Kidney (tissue), 14 donors: Measurements from ENCODE around the gene WIZ. TPM values are rescaled to one million over a fixed set of nuclear protein-coding genes. Genes with fewer than 3 reads are reported as not detected.

Source experiments
- DNase-seq, 5 donors: peaks; one replicate each; pipeline ENCODE4 v3.0.0-alpha.2; 2013 to 2020
- FAIRE-seq: peaks from 2 replicates; lab custom pipeline; 2012; peaks lifted over from hg19 to GRCh38; lab: Jason Lieb, UNC
- H3K27ac ChIP-seq, 2 donors: one replicate each; pipeline ENCODE4 v1.7.0; 2013; ENCODE audit warnings: low read depth in 2 of 2, low read length in 2 of 2, inconsistent platforms in 1 of 2
- H3K27me3 ChIP-seq: one replicate; pipeline ENCODE4 v1.7.1; 2013; ENCODE audit warnings: low read length, inconsistent platforms; ENCODE audit not compliant: control insufficient read depth, insufficient read depth
- H3K36me3 ChIP-seq, 3 donors: one replicate each; pipeline versions ENCODE4 v1.7.0 to v1.7.1; 2013; ENCODE audit warnings: low read length in 3 of 3, control low read depth in 1 of 3, inconsistent platforms in 1 of 3; ENCODE audit not compliant: insufficient read depth in 3 of 3, control insufficient read depth in 2 of 3
- H3K4me1 ChIP-seq, 3 donors: one replicate each; pipeline versions ENCODE4 v1.7.0 to v1.7.1; 2013; ENCODE audit warnings: low read length in 3 of 3, inconsistent platforms in 1 of 3, low read depth in 1 of 3; ENCODE audit not compliant: control insufficient read depth in 2 of 3, insufficient read depth in 2 of 3
- H3K4me3 ChIP-seq, 3 donors: one replicate each; pipeline versions ENCODE4 v1.7.0 to v1.8.1; 2013; ENCODE audit warnings: low read length in 3 of 3, control low read depth in 1 of 3, inconsistent platforms in 1 of 3
- H3K9ac ChIP-seq, 3 donors: one replicate each; pipeline versions ENCODE4 v1.7.0 to v1.7.1; 2013; ENCODE audit warnings: low read length in 3 of 3, control low read depth in 1 of 3, inconsistent platforms in 1 of 3
- H3K9me3 ChIP-seq, 3 donors: one replicate each; pipeline versions ENCODE4 v1.7.0 to v1.7.1; 2013; ENCODE audit warnings: low read length in 3 of 3, control low read depth in 1 of 3, inconsistent platforms in 1 of 3; ENCODE audit not compliant: control insufficient read depth in 2 of 3, insufficient read depth in 1 of 3
- intact Hi-C: fragments of 100-400 bp; cut with DNase I; formaldehyde crosslinking; loops from one replicate; pipeline ENCODE4 v1.11.1; 2022
- polyA plus RNA-seq: library from polyadenylated mRNA; stranded (reverse); fragments of 350-450 nt; fragmentation: Illumina TruSeq; extraction: RNeasy Lipid Tissue Mini Kit (QIAGEN cat#74804); gene quantifications from one replicate; pipeline ENCODE4 v1.2.3, GENCODE V29; 2014; ENCODE audit warnings: low read depth, low replicate concordance; ENCODE audit not compliant: insufficient read depth
- total RNA-seq: library from RNA; stranded (reverse); fragmentation: NEBNext Ultra II Directional; extraction: Animal tissue kit (Norgen Biotek cat#: 25700); gene quantifications from one replicate; pipeline ENCODE4 v1.2.1, GENCODE V29; 2021
- TF ChIP-seq, protein P1 (sequence below): IDR thresholded peaks from 3 replicates; pipeline ENCODE4 v1.5.1; 2012; ENCODE audit warnings: mild to moderate bottlenecking, moderate library complexity, borderline replicate concordance; ENCODE audit not compliant: insufficient read depth; ENCODE audit errors: extremely low read depth
- donor health status: control.
- donor health status: control.
- donor health status: control.
- donor health status: control.
- donor health status: control.
- donor health status: DM: yes; HTN: yes; CAD: no.
- donor health status: Normal renal cell carcinoma (clear cell type).

Gene WIZ
- total and polyA plus RNA-seq, 2 donors from 2014 or later = 15.4 to 37.1 TPM

DNA sequence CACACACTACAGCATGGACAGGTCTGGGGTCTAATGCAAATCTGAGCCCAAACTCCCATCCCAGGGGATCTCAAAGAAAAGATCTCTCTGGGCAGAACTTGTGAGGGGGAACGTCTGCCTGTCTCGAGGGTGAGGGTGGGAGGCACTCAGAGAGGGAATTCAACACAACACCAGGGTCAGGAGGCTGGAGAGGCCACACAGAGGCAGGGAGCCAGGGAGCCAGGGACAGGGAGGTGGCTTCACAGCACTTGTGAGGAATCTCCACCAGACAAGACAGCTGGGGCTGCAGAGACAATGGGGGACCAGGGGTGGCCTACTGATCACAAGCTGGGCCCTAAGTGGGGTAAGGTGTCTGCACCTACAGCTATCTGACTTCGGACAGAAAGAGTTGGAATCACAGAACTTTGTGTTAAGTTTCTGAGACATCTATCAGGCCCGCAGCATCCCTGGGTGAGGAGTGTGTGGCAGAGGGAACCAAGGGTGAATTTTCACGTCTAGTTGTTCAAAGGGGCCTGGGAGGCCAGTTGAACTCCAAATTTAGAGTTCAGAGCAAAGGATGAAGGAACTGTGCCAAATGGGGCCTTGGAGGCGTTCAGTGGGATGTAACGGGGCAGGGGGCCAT lies 18.2 kb downstream of the WIZ start:
- peak in 1 of 5 donors; percentile 44 for DNase-seq

DNA sequence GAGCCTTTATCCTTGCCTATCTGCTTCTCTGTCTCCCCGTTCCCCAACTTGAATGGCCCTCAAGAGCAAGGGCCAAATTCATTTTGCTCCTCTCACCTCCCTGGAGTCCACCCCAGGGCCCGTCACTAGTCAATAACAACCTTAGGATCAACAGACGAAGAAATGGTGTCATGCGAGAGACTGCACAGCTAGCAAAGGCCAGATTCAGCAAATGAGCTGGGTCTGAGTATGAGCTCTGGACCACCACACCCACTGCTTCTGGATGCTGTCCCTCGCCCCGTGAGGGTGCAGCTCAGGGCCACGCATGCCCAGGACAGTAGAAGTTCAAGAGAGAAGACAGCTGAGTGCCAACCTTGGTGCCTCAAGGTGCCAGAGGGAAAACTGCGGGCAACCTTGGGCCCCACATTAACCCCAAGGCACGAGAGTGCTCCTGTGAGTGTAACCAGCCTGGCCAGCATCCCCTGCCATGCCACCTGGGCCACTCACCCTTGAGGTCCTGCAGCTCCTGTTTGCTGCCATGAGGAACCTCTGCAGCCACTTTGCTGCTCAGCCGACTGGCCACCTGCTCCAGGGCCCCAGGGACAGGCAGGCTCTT lies 19.1 kb downstream of the WIZ start:
- peak in 1 of 5 donors; percentile 26 for DNase-seq
- Histone ChIP-seq H3K36me3 (peaks cover 0 to 15% (median 6%) of the 10 kb centered on the region in 3 donors), H3K4me3 (no peak overlapping the region), H3K9me3 (no peaks in the 10 kb centered on the region), H3K27ac (no peak overlapping the region), H3K27me3 (no peaks in the 10 kb centered on the region), H3K4me1 (peaks cover 0 to 16% (median 5%) of the 10 kb centered on the region in 3 donors), H3K9ac (no peak overlapping the region)
- intact Hi-C loops = no loop called here
- TF ChIP-seq, protein P1, sequence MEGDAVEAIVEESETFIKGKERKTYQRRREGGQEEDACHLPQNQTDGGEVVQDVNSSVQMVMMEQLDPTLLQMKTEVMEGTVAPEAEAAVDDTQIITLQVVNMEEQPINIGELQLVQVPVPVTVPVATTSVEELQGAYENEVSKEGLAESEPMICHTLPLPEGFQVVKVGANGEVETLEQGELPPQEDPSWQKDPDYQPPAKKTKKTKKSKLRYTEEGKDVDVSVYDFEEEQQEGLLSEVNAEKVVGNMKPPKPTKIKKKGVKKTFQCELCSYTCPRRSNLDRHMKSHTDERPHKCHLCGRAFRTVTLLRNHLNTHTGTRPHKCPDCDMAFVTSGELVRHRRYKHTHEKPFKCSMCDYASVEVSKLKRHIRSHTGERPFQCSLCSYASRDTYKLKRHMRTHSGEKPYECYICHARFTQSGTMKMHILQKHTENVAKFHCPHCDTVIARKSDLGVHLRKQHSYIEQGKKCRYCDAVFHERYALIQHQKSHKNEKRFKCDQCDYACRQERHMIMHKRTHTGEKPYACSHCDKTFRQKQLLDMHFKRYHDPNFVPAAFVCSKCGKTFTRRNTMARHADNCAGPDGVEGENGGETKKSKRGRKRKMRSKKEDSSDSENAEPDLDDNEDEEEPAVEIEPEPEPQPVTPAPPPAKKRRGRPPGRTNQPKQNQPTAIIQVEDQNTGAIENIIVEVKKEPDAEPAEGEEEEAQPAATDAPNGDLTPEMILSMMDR = no peak
- no peak for FAIRE-seq

More for the DNA sequence above, 18.2 kb downstream of the WIZ start:
- intact Hi-C loops = no loop called here
- peaks cover 0 to 16% (median 5%) of the 10 kb centered on the region in 3 donors for H3K4me1 ChIP-seq
- no peak for FAIRE-seq
- H3K27ac ChIP-seq = no peak overlapping the region
- TF ChIP-seq, protein P1 = no peak
- H3K9me3 ChIP-seq = no peaks in the 10 kb centered on the region
- peaks cover 0 to 10% (median 2%) of the 10 kb centered on the region in 3 donors for H3K36me3 ChIP-seq
- no peaks in the 10 kb centered on the region for H3K27me3 ChIP-seq
- H3K9ac ChIP-seq = peak overlapping the region; percentile 2 to 73 (median 55)
- peak overlapping the region; percentile 56 to 85 (median 78) for H3K4me3 ChIP-seq

DNA sequence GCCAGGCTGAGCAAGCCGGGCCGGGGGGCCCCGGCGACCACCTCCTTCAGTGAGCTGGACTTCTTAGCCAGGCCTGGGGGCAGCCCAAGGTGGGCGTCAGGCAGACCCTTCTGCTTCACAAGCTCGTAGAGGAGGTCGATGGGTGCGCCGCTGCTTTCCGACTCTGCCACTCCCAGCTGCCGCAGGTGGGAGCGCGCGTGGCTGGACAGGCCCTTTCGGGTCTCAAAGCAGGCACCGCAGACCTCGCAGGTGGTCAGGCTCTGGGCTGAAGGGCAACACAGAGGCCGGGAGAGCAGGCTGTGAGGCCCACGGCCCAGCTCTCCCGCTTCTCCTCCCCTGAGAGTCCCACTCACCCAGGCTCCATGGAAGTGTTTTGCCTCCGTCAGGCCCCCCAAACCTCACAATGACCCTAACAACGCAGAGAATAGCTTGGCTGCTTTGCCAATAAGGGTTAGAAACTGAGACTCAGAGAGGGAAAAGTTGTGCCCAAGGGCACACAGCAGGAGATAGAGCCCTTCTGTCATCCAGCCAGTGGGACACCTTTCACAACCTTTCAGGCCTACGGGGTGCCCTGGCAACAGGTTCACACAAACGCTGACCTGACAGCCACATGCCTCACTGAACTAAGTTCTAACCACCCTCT lies 19.8 kb downstream of the WIZ start:
- Histone ChIP-seq H3K36me3 (peaks cover 0 to 15% (median 9%) of the 10 kb centered on the region in 3 donors), H3K4me1 (peaks cover 0 to 16% (median 5%) of the 10 kb centered on the region in 3 donors), H3K9ac (no peak overlapping the region), H3K27me3 (no peaks in the 10 kb centered on the region), H3K9me3 (no peaks in the 10 kb centered on the region), H3K27ac (no peak overlapping the region), H3K4me3 (no peak overlapping the region)
- no peak for FAIRE-seq
- intact Hi-C loops = no loop called here
- TF ChIP-seq, protein P1 = no peak
- DNase-seq = no peak
